Endothelial cell of umbilical vein (primary cell): Measurements from ENCODE around the gene GAL3ST2. TPM values are rescaled to one million over a fixed set of nuclear protein-coding genes. Genes with fewer than 3 reads are reported as not detected.

ENCODE experiments used
- BruUV-seq: library from RNA; stranded (reverse); fragments of 400-500 nt; replicated peaks from 2 replicates; lab custom pipeline; 2021; lab: Mats Ljungman, UMichigan
- CTCF ChIA-PET: fragments of 300-600, 350-600 bp; sonication (Branson Sonifier 250); formaldehyde crosslinking; loops from one replicate; lab custom pipeline; 2021; ENCODE audit warnings: antibody characterized with exemption, inconsistent platforms; lab: Charles Lee
- POLR2A ChIA-PET: fragments of 300-600, 350-600 bp; sonication (Branson Sonifier 250); formaldehyde crosslinking; loops from one replicate; lab custom pipeline; 2021; ENCODE audit warnings: antibody characterized with exemption, inconsistent platforms; lab: Charles Lee
- DNase-seq: peaks from one replicate; pipeline ENCODE4 v3.0.0-alpha.2; 2011; ENCODE audit warnings: low read depth, low spot score
- FAIRE-seq: peaks from 2 replicates; lab custom pipeline; 2011; peaks lifted over from hg19 to GRCh38; lab: Jason Lieb, UNC
- H2AFZ ChIP-seq: 2 replicates; pipeline ENCODE4 v1.6.0; 2012; ENCODE audit warnings: low read depth, low read length, control low read depth, inconsistent platforms
- H3K27ac ChIP-seq: 2 replicates; pipeline ENCODE4 v1.5.1; 2011; ENCODE audit warnings: low read depth, mild to moderate bottlenecking, control low read depth, low read length, moderate library complexity; ENCODE audit not compliant: insufficient read depth
- H3K27me3 ChIP-seq, 2 experiments: 2 replicates each; pipeline versions ENCODE4 v1.6.0 to v1.6.1; 2011; ENCODE audit warnings: low read length in 2 of 2, mixed read lengths in 1 of 2; ENCODE audit not compliant: control insufficient read depth in 2 of 2, insufficient read depth in 2 of 2
- H3K36me3 ChIP-seq, 2 experiments: 2 replicates in 1 of 2; 3 replicates in 1 of 2; pipeline ENCODE4 v1.5.1; 2011; ENCODE audit warnings: low read length in 2 of 2, mild to moderate bottlenecking in 1 of 2, moderate library complexity in 1 of 2; ENCODE audit not compliant: control insufficient read depth in 2 of 2, insufficient read depth in 2 of 2; ENCODE audit errors: extremely low read depth in 1 of 2
- H3K4me1 ChIP-seq: 3 replicates; pipeline ENCODE4 v1.5.1; 2011; ENCODE audit warnings: mild to moderate bottlenecking, low read length; ENCODE audit not compliant: control insufficient read depth, insufficient read depth; ENCODE audit errors: extremely low read depth
- H3K4me2 ChIP-seq: 2 replicates; pipeline ENCODE4 v1.6.1; 2011; ENCODE audit warnings: low read length, control low read depth, mixed read lengths; ENCODE audit not compliant: insufficient read depth
- H3K4me3 ChIP-seq, 3 experiments: fragments of 200-600 bp in 1 of 3; sonication (generic), shearing (Covaris generic) in 1 of 3; replicated peaks in 1 of 3; 2 replicates each; pipeline ENCODE4 v1.5.1; 2011 to 2016; ENCODE audit warnings: control low read depth in 3 of 3, low read length in 3 of 3, mild to moderate bottlenecking in 2 of 3, inconsistent platforms in 1 of 3, low read depth in 1 of 3, moderate library complexity in 1 of 3; ENCODE audit not compliant: insufficient read depth in 1 of 3
- H3K79me2 ChIP-seq: 2 replicates; pipeline ENCODE4 v1.6.0; 2012; ENCODE audit warnings: low read length, inconsistent platforms; ENCODE audit not compliant: control insufficient read depth, insufficient read depth
- H3K9ac ChIP-seq: replicated peaks from 2 replicates; pipeline ENCODE3; 2011; ENCODE audit warnings: low read length, control low read depth; ENCODE audit not compliant: insufficient read depth; ENCODE audit errors: extremely low read depth
- H3K9me1 ChIP-seq: replicated peaks from 3 replicates; pipeline ENCODE4 v1.6.0; 2011; ENCODE audit warnings: mild to moderate bottlenecking, low read length; ENCODE audit not compliant: control insufficient read depth, insufficient read depth; ENCODE audit errors: extremely low read depth
- H3K9me3 ChIP-seq: replicated peaks from 2 replicates; pipeline ENCODE4 v1.5.1; 2012; ENCODE audit warnings: low read length, inconsistent platforms; ENCODE audit not compliant: control insufficient read depth, insufficient read depth
- H4K20me1 ChIP-seq: replicated peaks from 2 replicates; pipeline ENCODE3; 2011; ENCODE audit warnings: mild to moderate bottlenecking, low read length; ENCODE audit not compliant: control insufficient read depth, insufficient read depth; ENCODE audit errors: extremely low read depth
- EZH2 ChIP-seq: IDR thresholded peaks from 2 replicates; pipeline ENCODE4 v1.6.1; 2012; ENCODE audit warnings: borderline replicate concordance, low read depth, mild to moderate bottlenecking, moderate library complexity, low read length, inconsistent platforms; ENCODE audit not compliant: severe bottlenecking
- FOS ChIP-seq: IDR thresholded peaks from 2 replicates; pipeline ENCODE4 v1.6.1; 2011; ENCODE audit warnings: mild to moderate bottlenecking, low read length, moderate library complexity, borderline replicate concordance; ENCODE audit not compliant: insufficient read depth
- GATA2 ChIP-seq: IDR thresholded peaks from 2 replicates; pipeline ENCODE4 v1.7.0; 2011; ENCODE audit warnings: low read depth, mild to moderate bottlenecking, moderate library complexity, mixed read lengths, low read length; ENCODE audit not compliant: insufficient read length, insufficient read depth
- JUN ChIP-seq: IDR thresholded peaks from 2 replicates; pipeline ENCODE4 v1.6.1; 2011; ENCODE audit warnings: borderline replicate concordance, low read depth; ENCODE audit not compliant: insufficient read length, insufficient read depth
- MYC ChIP-seq: IDR thresholded peaks from one replicate; pipeline ENCODE4 v1.6.1; 2011; ENCODE audit warnings: mild to moderate bottlenecking, low read depth, low read length
- POLR2A ChIP-seq: IDR thresholded peaks from 2 replicates; pipeline ENCODE4 v1.6.1; 2012; ENCODE audit warnings: low read depth, mild to moderate bottlenecking, control low read depth, low read length
- POLR2AphosphoS5 ChIP-seq: IDR thresholded peaks from 2 replicates; pipeline ENCODE4 v1.6.1; 2012; ENCODE audit warnings: low read depth, mild to moderate bottlenecking, control low read depth, low read length, moderate library complexity; ENCODE audit not compliant: insufficient read depth
- dilution Hi-C: fragments of 300-500 bp; cut with MboI; formaldehyde crosslinking; loops from one replicate; pipeline ENCODE4 v1.15.0; 2019; ENCODE audit warnings: low sequenced_read_pairs; ENCODE audit not compliant: extremely low pct_ligation_motif_present
- intact Hi-C: fragments of 100-400 bp; cut with micrococcal nuclease; formaldehyde crosslinking; loops from one replicate; pipeline ENCODE4 v1.10.0; 2022
- polyA plus RNA-seq, 4 experiments: library from polyadenylated mRNA; depleted of rRNA in 3 of 4; stranded (reverse) in 3 of 4; unstranded in 1 of 4; fragments of >200 nt; gene quantifications; 2 replicates each; pipeline versions ENCODE4 v1.2.1 to v1.2.3, GENCODE V29; 2011 to 2012; ENCODE audit warnings: missing spikeins in 1 of 4
- total RNA-seq: library from RNA; stranded (reverse); gene quantifications from 2 replicates; pipeline ENCODE4 v1.2.3, GENCODE V29; 2021
- TF ChIP-seq, protein P1 (sequence below), 2 donors: IDR thresholded peaks; 1 replicate in 1 of 2; 2 replicates in 1 of 2; pipeline ENCODE4 v1.5.1; 2011; ENCODE audit warnings: low read length in 2 of 2, mild to moderate bottlenecking in 2 of 2, moderate library complexity in 2 of 2, control low read depth in 1 of 2, inconsistent platforms in 1 of 2, low read depth in 1 of 2; ENCODE audit not compliant: insufficient read depth in 1 of 2; ENCODE audit errors: extremely low read depth in 1 of 2
- TF ChIP-seq, protein P2 (sequence below): IDR thresholded peaks from 2 replicates; pipeline ENCODE4 v1.6.1; 2011; ENCODE audit not compliant: insufficient read depth, insufficient read length

Gene GAL3ST2
- total and polyA plus RNA-seq, 2 donors (not counting 3 experiments of a cell fraction or from before 2014, with no cell fraction given), result not detected

DNA sequence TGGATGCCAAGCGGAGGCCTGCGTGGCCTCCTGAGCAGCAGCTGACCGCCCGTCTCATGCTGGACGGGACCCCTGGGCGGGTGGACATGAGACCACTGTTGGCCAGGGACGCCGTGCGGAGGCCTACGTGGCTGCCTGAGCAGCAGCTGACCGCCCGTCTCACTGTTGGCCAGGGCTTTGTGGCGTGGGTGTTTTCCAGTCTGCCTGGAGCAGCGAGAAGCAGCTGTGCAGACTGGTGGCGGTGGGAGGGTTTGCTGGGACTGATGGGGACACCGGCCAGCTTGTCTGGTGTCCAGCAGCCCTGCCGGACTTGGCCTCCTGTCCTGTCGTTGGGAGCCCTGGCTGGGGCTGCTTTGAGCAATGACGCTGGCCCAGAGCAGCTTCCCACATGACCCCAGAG lies 48.0 kb upstream of the GAL3ST2 start:
- intact Hi-C loops, result no loop called here

More for the DNA sequence above, 48.0 kb upstream of the GAL3ST2 start:
- H2AFZ ChIP-seq, result peak overlapping the region; percentile 8
- H3K9me1 ChIP-seq, result no peaks in the 10 kb centered on the region
- ChIA-PET CTCF (no interaction called here), POLR2A (no interaction called here)
- H3K27me3 ChIP-seq, result no peaks in the 10 kb centered on the region
- H4K20me1 ChIP-seq, result no peaks in the 10 kb centered on the region
- no peaks in the 10 kb centered on the region for H3K79me2 ChIP-seq
- no TSS peak for BruUV-seq
- dilution Hi-C loops, result no loop called here
- no peak for TF ChIP-seq MYC
- TF ChIP-seq FOS, result no peak
- TF ChIP-seq, protein P1, sequence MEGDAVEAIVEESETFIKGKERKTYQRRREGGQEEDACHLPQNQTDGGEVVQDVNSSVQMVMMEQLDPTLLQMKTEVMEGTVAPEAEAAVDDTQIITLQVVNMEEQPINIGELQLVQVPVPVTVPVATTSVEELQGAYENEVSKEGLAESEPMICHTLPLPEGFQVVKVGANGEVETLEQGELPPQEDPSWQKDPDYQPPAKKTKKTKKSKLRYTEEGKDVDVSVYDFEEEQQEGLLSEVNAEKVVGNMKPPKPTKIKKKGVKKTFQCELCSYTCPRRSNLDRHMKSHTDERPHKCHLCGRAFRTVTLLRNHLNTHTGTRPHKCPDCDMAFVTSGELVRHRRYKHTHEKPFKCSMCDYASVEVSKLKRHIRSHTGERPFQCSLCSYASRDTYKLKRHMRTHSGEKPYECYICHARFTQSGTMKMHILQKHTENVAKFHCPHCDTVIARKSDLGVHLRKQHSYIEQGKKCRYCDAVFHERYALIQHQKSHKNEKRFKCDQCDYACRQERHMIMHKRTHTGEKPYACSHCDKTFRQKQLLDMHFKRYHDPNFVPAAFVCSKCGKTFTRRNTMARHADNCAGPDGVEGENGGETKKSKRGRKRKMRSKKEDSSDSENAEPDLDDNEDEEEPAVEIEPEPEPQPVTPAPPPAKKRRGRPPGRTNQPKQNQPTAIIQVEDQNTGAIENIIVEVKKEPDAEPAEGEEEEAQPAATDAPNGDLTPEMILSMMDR (IDR thresholded peaks at IDR 0.05; ENCODE audit: extremely low read depth in 1 of 2, insufficient read depth in 1 of 2, low read depth in 1 of 2, low read length in 2 of 2), result no peak
- TF ChIP-seq POLR2AphosphoS5, result no peak
- TF ChIP-seq EZH2, result no peak
- TF ChIP-seq JUN, result no peak
- TF ChIP-seq, protein P2, sequence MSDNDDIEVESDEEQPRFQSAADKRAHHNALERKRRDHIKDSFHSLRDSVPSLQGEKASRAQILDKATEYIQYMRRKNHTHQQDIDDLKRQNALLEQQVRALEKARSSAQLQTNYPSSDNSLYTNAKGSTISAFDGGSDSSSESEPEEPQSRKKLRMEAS, result no peak
- TF ChIP-seq GATA2, result no peak
- no peak for TF ChIP-seq POLR2A
- H3K9me3 ChIP-seq, result no peaks in the 10 kb centered on the region
- no peak overlapping the region for H3K27ac ChIP-seq
- no peak overlapping the region for H3K4me2 ChIP-seq
- DNase-seq, result peak; percentile 32
- H3K4me3 ChIP-seq, result no peak overlapping the region
- H3K4me1 ChIP-seq, result peaks cover 8% of the 10 kb centered on the region
- H3K36me3 ChIP-seq, result peaks cover 0 to 2% of the 10 kb centered on the region in 2 experiments
- no peak for FAIRE-seq
- no peak overlapping the region for H3K9ac ChIP-seq
